Suprapubic skin (tissue), 4 donors: ENCODE results near the gene TMEM44.

Source experiments
- POLR2A ChIP-seq, 2 donors: fragments of 450-650 bp; IDR thresholded peaks; one replicate each; pipeline ENCODE4 v1.6.1; 2017; ENCODE audit warnings: antibody characterized with exemption in 2 of 2, mild to moderate bottlenecking in 2 of 2, moderate library complexity in 2 of 2
- POLR2AphosphoS5 ChIP-seq, 3 donors: sonication (generic); formaldehyde crosslinking; IDR thresholded peaks; one replicate each; pipeline ENCODE4 v1.6.1; 2017; ENCODE audit warnings: antibody characterized with exemption in 3 of 3
- TF ChIP-seq, protein P1 (sequence below), 2 donors: fragments of 200-600 bp in 1 of 2; fragments of 450-650 bp in 1 of 2; sonication (generic) in 1 of 2; IDR thresholded peaks; one replicate each; pipeline ENCODE4 v1.5.1; 2016 to 2019; ENCODE audit warnings: antibody characterized with exemption in 2 of 2, mild to moderate bottlenecking in 1 of 2, moderate library complexity in 1 of 2

DNA sequence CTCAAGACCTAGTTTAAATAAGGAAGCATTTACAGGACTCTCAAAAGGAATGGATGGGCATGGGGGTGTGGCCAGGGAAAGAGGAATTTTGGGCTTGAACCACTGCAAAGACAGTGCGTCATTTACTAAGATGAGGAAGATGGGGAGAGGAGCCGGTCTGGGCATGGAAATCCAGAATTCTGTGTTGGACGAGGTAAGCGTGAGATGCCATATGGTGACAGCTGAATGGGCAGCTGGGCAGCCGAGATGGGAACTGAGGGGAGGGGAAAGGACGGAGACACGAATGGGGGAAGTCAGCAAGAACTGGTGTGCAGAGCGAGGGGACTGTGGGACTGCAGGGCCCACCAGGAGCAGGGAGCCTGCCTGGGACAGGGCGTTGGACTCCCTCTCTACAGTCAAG, 24.2 kb downstream of the TMEM44 start:
- TF ChIP-seq, protein P1, sequence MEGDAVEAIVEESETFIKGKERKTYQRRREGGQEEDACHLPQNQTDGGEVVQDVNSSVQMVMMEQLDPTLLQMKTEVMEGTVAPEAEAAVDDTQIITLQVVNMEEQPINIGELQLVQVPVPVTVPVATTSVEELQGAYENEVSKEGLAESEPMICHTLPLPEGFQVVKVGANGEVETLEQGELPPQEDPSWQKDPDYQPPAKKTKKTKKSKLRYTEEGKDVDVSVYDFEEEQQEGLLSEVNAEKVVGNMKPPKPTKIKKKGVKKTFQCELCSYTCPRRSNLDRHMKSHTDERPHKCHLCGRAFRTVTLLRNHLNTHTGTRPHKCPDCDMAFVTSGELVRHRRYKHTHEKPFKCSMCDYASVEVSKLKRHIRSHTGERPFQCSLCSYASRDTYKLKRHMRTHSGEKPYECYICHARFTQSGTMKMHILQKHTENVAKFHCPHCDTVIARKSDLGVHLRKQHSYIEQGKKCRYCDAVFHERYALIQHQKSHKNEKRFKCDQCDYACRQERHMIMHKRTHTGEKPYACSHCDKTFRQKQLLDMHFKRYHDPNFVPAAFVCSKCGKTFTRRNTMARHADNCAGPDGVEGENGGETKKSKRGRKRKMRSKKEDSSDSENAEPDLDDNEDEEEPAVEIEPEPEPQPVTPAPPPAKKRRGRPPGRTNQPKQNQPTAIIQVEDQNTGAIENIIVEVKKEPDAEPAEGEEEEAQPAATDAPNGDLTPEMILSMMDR (IDR thresholded peaks at IDR 0.05) = no peak
- TF ChIP-seq POLR2A (IDR thresholded peaks at IDR 0.05) = no peak
- no peak for TF ChIP-seq POLR2AphosphoS5 (IDR thresholded peaks at IDR 0.05)
